ENCODE results near the gene KDM7A.

DNA sequence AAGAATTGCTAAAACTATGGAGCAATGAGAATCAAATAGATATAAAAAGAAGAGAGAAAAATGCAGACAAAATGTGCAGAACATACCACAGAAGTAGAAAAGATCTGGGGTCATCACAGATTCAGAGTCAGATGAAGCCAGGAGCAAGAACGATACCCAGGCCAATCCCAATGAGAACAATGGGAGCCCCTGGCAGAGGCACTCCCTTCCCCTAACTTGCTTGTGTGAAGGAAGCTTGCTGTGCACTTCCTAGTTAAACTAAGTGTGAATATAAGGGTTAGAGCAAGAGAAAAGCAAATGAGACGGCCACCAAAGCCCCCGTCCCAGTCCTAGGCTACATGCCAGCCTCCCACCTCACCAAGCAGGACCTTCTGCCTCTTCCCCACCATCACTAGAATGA, 126.7 kb downstream of the KDM7A start:
- TF ChIP-seq, protein P1, sequence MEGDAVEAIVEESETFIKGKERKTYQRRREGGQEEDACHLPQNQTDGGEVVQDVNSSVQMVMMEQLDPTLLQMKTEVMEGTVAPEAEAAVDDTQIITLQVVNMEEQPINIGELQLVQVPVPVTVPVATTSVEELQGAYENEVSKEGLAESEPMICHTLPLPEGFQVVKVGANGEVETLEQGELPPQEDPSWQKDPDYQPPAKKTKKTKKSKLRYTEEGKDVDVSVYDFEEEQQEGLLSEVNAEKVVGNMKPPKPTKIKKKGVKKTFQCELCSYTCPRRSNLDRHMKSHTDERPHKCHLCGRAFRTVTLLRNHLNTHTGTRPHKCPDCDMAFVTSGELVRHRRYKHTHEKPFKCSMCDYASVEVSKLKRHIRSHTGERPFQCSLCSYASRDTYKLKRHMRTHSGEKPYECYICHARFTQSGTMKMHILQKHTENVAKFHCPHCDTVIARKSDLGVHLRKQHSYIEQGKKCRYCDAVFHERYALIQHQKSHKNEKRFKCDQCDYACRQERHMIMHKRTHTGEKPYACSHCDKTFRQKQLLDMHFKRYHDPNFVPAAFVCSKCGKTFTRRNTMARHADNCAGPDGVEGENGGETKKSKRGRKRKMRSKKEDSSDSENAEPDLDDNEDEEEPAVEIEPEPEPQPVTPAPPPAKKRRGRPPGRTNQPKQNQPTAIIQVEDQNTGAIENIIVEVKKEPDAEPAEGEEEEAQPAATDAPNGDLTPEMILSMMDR (IDR thresholded peaks at IDR 0.05): no peak
- TF ChIP-seq POLR2A (IDR thresholded peaks at IDR 0.05): no peak

Measured in ovary (tissue), 3 donors.